Hippocampal formation (tissue), 2 donors: ENCODE results near the gene PIGO.

Source experiments
- DNase-seq, 2 donors: peaks; one replicate each; lab custom pipeline; 2025; lab: John Stamatoyannopoulos, UW

PIGO gene

GRCh38 chr9:35071814-35072460 is 24.5 kb downstream of the PIGO start:
- DNase-seq = peak; percentile 18 to 73

GRCh38 chr9:35070823-35071813 is 25.3 kb downstream of the PIGO start:
- no peak for DNase-seq

- DNase-seq = no peak
Observed at GRCh38 chr9:35069020-35069419, 27.4 kb downstream of the PIGO start.

GRCh38 chr9:35067056-35067455 is 29.3 kb downstream of the PIGO start:
- no peak for DNase-seq

- DNase-seq = no peak
Observed at GRCh38 chr9:35060548-35061207, 35.7 kb downstream of the PIGO start.

- no peak for DNase-seq
Observed at GRCh38 chr9:35059438-35059837, 37.0 kb downstream of the PIGO start.

GRCh38 chr9:35057271-35057620 is 39.1 kb downstream of the PIGO start:
- no peak for DNase-seq

- no peak for DNase-seq
Observed at GRCh38 chr9:35056571-35057270, 39.7 kb downstream of the PIGO start.

GRCh38 chr9:35054871-35055644 is 41.3 kb downstream of the PIGO start:
- no peak for DNase-seq

DNA sequence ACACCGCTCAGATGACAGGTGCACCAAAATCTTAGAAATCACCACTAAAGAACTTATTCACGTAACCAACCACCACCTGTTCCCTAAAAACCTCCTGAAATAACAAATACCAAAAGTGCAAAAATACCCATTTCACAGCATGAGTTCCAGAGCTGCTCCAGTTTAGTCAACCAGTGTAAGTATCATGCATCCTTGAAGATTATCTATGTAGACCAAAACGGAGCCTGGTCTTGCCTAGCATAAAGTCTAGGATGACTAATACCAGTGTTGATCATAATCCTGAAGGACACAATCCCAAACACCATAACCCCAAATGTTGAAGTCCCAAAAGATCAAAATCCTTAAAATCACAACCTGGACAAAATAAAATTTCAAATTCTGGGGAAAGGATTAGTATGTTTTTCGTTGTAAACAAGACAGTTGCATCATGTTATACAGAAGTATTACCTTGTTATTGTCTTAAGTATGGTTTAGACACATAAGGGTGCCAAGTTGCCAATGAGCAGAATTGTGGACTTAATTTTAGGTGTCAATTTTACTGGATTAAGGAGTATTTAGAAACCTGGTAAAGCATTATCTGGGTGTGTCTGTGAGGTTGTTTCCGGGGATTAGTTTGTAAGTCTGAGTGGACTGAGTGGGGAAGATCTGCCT is 42.1 kb downstream of the PIGO start:
- DNase-seq = no peak

DNA sequence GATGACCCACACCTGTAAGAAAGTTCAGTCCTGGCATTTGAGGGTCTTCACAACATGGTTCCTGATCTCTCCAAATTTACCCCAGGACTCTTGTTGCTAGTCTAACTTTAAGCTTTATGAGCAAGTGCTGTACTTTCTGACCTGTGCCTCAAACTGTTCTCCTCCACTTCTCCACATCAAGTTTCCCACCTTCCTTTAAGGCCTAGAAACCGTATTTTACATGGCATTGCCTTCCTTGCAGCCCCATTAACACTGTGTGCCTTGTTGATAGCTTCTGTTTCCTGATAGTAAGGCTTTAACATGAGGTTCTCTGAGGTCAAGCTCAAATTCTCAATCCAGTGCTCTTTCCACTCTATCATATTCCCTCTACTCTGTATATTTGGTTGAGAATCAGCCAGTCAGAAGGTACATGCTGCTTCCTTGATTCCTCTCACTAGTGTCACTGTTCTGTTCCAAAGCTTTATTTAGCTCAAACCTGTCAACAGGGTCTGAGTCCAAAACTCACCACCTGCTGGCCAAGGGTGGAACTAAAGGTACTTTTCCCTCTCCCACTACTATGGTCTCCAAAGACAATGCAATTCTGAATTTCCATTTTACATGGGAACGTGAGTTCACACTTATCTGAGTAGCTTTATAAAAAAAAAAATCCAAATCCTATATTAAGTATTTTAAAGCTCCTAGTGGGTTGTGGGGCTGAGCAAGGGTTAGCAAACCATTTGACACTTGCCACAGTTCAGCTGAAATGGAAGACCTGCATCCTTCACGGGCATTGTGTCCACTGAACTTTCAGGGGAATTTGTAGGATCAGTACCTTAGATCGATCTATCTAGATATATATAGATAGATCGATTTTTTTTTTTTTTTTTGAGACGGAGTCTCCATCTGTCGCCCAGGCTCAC is 45.1 kb downstream of the PIGO start:
- peak in 1 of 2 donors; percentile 1 for DNase-seq

DNA sequence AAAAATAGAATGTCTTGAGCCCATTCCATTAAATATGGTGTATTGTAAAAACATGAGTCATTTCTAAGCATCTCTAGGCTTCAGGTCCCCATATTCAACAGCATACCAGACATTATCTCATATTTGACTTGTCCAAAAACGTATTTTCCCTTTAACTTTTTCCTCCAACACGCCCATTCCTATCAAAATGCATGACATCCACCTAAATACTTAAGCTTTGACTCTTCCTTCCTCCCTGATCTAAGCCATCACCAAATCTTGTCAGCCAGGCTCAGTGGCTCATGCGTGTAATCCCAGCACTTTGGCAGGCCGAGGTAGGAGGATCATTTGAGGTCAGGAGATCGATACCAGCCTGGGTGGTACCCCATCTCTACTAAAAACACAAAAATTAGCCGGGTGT is 47.9 kb downstream of the PIGO start:
- no peak for DNase-seq

- no peak for DNase-seq
Observed at GRCh38 chr9:35044071-35044470, 52.3 kb downstream of the PIGO start.

GRCh38 chr9:35042891-35043545 is 53.4 kb downstream of the PIGO start:
- DNase-seq = no peak

DNA sequence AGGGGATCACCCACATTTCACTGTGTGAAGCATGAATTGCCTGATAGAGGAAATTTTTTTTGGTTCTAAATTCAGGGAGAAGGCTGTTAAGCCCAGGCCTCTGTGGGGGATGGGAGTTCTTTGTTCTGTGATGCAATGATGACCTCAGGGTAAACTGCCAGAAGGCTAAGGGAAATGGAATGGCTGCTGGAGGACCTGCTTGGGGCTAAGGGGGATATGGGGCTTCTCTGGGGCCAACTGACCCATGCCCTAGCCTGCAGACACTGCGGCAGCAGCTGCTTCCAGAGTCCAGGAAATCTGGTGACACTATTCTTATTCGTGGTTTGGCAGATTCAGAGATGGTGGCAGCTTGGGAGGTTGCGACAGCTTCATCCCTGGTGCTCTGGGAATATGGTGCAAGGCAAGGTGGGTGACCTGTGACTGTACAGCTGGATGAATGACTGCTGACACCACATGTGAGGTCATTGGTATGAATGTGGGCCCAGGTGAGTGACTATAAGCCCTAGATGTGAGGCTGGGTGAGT is 54.2 kb downstream of the PIGO start:
- no peak for DNase-seq
